Hepatocyte (in vitro differentiated cells): ENCODE measurements around the gene RLN3. TPM values are rescaled to one million over a fixed set of nuclear protein-coding genes. Genes with fewer than 3 reads are reported as not detected.

ENCODE experiments used
- DNase-seq: peaks from one replicate; pipeline ENCODE4 v3.0.0-alpha.2; 2016; ENCODE audit warnings: low spot score
- H2AFZ ChIP-seq: fragments of 200-600 bp; sonication (generic); 2 replicates; pipeline ENCODE4 v1.6.0; 2016; ENCODE audit warnings: antibody characterized with exemption, mild to moderate bottlenecking
- H3K27ac ChIP-seq: fragments of 200-600 bp; sonication (generic); 2 replicates; pipeline ENCODE4 v1.5.1; 2016; ENCODE audit warnings: mild to moderate bottlenecking
- H3K27me3 ChIP-seq: fragments of 200-600 bp; sonication (generic); 2 replicates; pipeline ENCODE4 v1.6.1; 2016
- H3K36me3 ChIP-seq: fragments of 200-600 bp; sonication (generic); replicated peaks from 2 replicates; pipeline ENCODE4 v1.5.1; 2016; ENCODE audit warnings: low read depth; ENCODE audit not compliant: insufficient read depth
- H3K4me1 ChIP-seq: fragments of 200-600 bp; sonication (generic); 2 replicates; pipeline ENCODE4 v1.5.1; 2016; ENCODE audit warnings: mild to moderate bottlenecking, moderate library complexity; ENCODE audit not compliant: insufficient read depth
- H3K4me2 ChIP-seq: fragments of 200-600 bp; sonication (generic); 2 replicates; pipeline ENCODE4 v1.6.0; 2016
- H3K4me3 ChIP-seq: fragments of 200-600 bp; sonication (generic); 2 replicates; pipeline ENCODE4 v1.5.1; 2016; ENCODE audit warnings: mild to moderate bottlenecking
- H3K79me2 ChIP-seq: fragments of 200-600 bp; sonication (generic); 2 replicates; pipeline ENCODE4 v1.6.0; 2017; ENCODE audit warnings: mild to moderate bottlenecking
- H3K9me2 ChIP-seq: fragments of 200-600 bp; sonication (generic); replicated peaks from 2 replicates; pipeline ENCODE4 v1.6.0; 2017; ENCODE audit warnings: mild to moderate bottlenecking; ENCODE audit not compliant: insufficient read depth
- H3K9me3 ChIP-seq: fragments of 200-600 bp; sonication (generic); 2 replicates; pipeline ENCODE4 v1.5.1; 2016; ENCODE audit warnings: low read depth, mild to moderate bottlenecking
- H4K20me1 ChIP-seq: fragments of 200-600 bp; sonication (generic); 2 replicates; pipeline ENCODE4 v1.6.0; 2016; ENCODE audit warnings: mild to moderate bottlenecking; ENCODE audit not compliant: insufficient read depth, poor library complexity, severe bottlenecking
- CTCF ChIP-seq: fragments of 200-600 bp; sonication (generic); IDR thresholded peaks from 2 replicates; pipeline ENCODE4 v1.5.1; 2016; ENCODE audit warnings: antibody characterized with exemption, mild to moderate bottlenecking; ENCODE audit not compliant: poor library complexity
- EZH2 ChIP-seq: fragments of 200-600 bp; sonication (generic); IDR thresholded peaks from 2 replicates; pipeline ENCODE4 v1.6.1; 2016; ENCODE audit warnings: antibody characterized with exemption, mild to moderate bottlenecking, borderline replicate concordance
- EZH2phosphoT487 ChIP-seq: fragments of 200-600 bp; sonication (generic); IDR thresholded peaks from one replicate; pipeline ENCODE4 v1.6.1; 2018; ENCODE audit warnings: antibody characterized with exemption, mild to moderate bottlenecking, low read depth, moderate library complexity; ENCODE audit not compliant: unreplicated experiment, severe bottlenecking
- WGBS: methylation state at CpG from one replicate; pipeline ENCODE4 v1.1.6; 2016; ENCODE audit warnings: low lambda C conversion rate; ENCODE audit errors: missing lambda C conversion rate; 5-methylcytosine and 5-hydroxymethylcytosine counted together
- polyA plus RNA-seq: library from polyadenylated mRNA; unstranded; fragments of >200 nt; fragmentation: Nextera tagmentation; extraction: Ambion mirVana; gene quantifications from 2 replicates; pipeline ENCODE4 v1.2.1, GENCODE V29; 2016
- total RNA-seq: library from RNA; depleted of rRNA; stranded (reverse); fragments of >200 nt; gene quantifications from 2 replicates; pipeline ENCODE4 v1.2.3, GENCODE V29; 2014

The RLN3 gene
- total and polyA plus RNA-seq, 2 experiments from 2014 or later, result not detected

GRCh38 chr19:14006085-14006765 lies 21.7 kb upstream of the RLN3 start, which contains the start of gene RFX1:
RFX1 (minus strand) TSS chr19:14006320; CDS start chr19:13993843, 12,477 bp downstream.
- H3K9me2 ChIP-seq, result no peaks in the 10 kb centered on the region

GRCh38 chr19:14006766-14007562 lies 21.0 kb upstream of the RLN3 start:
- H3K9me2 ChIP-seq, result no peaks in the 10 kb centered on the region
- H3K9me3 ChIP-seq, result no peaks in the 10 kb centered on the region
- H3K4me3 ChIP-seq, result peak overlapping the region; percentile 36
- peak overlapping the region; percentile 85 for H3K4me2 ChIP-seq
- 10% methylated on average over 52 of the region's 56 CpGs for WGBS
- peaks cover 9% of the 10 kb centered on the region for H3K79me2 ChIP-seq
- no peaks in the 10 kb centered on the region for H4K20me1 ChIP-seq
- peak; percentile 93 for DNase-seq
- peak overlapping the region; percentile 94 for H2AFZ ChIP-seq
- no peaks in the 10 kb centered on the region for H3K4me1 ChIP-seq
- TF ChIP-seq EZH2, result no peak
- no peak for TF ChIP-seq EZH2phosphoT487
- no peak for TF ChIP-seq CTCF
- no peaks in the 10 kb centered on the region for H3K36me3 ChIP-seq
- no peaks in the 10 kb centered on the region for H3K27me3 ChIP-seq
- H3K27ac ChIP-seq, result peak overlapping the region; percentile 97

More at GRCh38 chr19:14006085-14006765, 21.7 kb upstream of the RLN3 start, which contains the start of gene RFX1:
- peak; percentile 99 for DNase-seq
- Histone ChIP-seq H4K20me1 (no peaks in the 10 kb centered on the region), H2AFZ (peak within 1 kb of the TSS; percentile 94), H3K9me3 (no peaks in the 10 kb centered on the region), H3K4me1 (no peaks in the 10 kb centered on the region), H3K27ac (peak within 1 kb of the TSS; percentile 97), H3K79me2 (peaks cover 16% of the 10 kb centered on the region), H3K36me3 (no peaks in the 10 kb centered on the region), H3K27me3 (no peaks in the 10 kb centered on the region), H3K4me3 (peak within 1 kb of the TSS; percentile 64), H3K4me2 (peak within 1 kb of the TSS; percentile 85)
- 2% methylated on average over 55 of the region's 58 CpGs for WGBS
- no peak for TF ChIP-seq CTCF
- TF ChIP-seq EZH2phosphoT487, result no peak
- no peak for TF ChIP-seq EZH2

- H3K36me3 ChIP-seq, result no peaks in the 10 kb centered on the region
- no peaks in the 10 kb centered on the region for H3K9me2 ChIP-seq
- no peak overlapping the region for H2AFZ ChIP-seq
- no peak overlapping the region for H3K27ac ChIP-seq
- no peak overlapping the region for H3K4me3 ChIP-seq
- no peak for DNase-seq
- TF ChIP-seq CTCF (no peak), EZH2 (no peak), EZH2phosphoT487 (no peak)
- no peak overlapping the region for H3K4me2 ChIP-seq
- H3K27me3 ChIP-seq, result no peaks in the 10 kb centered on the region
- no peaks in the 10 kb centered on the region for H3K4me1 ChIP-seq
- H4K20me1 ChIP-seq, result no peaks in the 10 kb centered on the region
- H3K9me3 ChIP-seq, result no peaks in the 10 kb centered on the region
- no peaks in the 10 kb centered on the region for H3K79me2 ChIP-seq
- WGBS, result 74% methylated on average over 2 of the region's 2 CpGs
Measured at GRCh38 chr19:14012378-14012915, 15.5 kb upstream of the RLN3 start.
